G401.6 (cell line): ENCODE results near the gene BEX3.
A peak's percentile ranks its signal among the peaks of the same experiment; 100 is the strongest.
"Not testable (repeated sequence)": the region's sequence is repeated elsewhere in the genome, so short reads cannot be mapped to it uniquely, and the experiment has no call there.

Experiments
- FAIRE-seq: peaks from 2 replicates; lab custom pipeline; 2012; peaks lifted over from hg19 to GRCh38; lab: Jason Lieb, UNC

The BEX3 gene

DNA sequence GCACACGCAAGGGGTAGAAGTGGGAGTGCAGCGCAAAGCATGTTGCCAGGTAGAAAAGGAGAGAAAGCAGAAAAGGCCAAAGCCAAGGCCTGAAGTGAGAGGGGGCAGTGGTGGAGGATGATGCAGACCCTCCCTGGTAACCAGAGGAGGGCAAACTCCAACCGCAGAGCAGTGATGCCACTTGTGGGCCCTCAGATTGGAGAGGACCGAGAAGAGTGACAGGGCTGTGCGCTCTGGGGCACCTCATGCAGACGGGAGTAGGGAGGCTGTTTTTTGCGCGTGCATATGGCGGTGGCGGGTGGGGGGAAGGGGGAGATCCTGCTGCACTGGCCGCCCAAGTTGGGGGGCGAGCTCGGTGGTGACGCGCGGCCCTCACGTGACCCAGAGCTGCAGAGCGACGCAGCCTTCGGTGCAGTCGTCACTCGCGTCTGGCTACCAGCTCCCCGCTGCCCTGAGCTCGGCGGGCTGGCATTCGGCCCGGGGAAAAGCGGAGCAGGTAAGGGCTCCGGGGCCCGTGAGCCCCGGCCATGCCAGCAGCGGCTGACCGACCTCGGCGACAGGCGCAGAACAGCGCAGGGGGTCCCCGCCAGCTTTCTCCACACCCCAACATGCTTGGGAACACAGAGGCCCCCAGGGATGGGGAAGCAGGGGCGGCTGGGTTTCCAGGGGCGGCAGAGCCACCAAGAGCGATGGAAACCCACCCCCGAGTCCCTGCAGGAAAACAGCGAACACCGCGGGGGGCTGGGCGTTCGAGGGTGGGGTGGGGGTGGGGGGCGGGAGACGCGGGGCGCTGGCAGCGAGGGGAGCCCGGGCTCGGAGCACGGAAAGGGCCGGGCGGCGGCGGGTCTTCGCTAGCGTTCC lies at the start of gene BEX3:
TSS of gene BEX3 (plus strand) at position 421 of the 861 bp plus-strand sequence. CDS start 984 bp downstream, outside the sequence.
- no peak for FAIRE-seq

DNA sequence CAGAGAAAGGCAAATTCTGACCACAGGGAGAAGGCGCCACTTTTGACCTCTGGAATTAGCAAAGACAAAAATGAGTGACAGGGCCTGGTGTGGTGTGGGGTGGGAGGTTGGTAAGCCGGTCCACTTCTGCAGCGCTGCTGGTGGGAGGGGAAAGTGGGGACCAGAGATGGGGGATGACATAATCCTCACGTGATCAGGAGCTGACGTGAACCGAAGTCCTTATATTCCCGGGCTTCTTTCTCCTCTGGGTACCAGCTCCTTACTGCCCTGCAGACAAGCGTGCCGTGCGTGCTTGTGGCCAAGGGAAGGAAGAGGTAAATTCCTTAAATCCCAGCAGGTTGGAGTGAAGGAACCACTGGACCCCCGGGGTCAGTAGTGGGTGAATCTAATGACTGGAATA lies 46.3 kb upstream of the BEX3 start, which contains the start of gene TCEAL7:
TSS of gene TCEAL7 (plus strand) at position 249 of the 400 bp plus-strand sequence. CDS start 1,165 bp downstream, outside the sequence.
- no peak for FAIRE-seq

DNA sequence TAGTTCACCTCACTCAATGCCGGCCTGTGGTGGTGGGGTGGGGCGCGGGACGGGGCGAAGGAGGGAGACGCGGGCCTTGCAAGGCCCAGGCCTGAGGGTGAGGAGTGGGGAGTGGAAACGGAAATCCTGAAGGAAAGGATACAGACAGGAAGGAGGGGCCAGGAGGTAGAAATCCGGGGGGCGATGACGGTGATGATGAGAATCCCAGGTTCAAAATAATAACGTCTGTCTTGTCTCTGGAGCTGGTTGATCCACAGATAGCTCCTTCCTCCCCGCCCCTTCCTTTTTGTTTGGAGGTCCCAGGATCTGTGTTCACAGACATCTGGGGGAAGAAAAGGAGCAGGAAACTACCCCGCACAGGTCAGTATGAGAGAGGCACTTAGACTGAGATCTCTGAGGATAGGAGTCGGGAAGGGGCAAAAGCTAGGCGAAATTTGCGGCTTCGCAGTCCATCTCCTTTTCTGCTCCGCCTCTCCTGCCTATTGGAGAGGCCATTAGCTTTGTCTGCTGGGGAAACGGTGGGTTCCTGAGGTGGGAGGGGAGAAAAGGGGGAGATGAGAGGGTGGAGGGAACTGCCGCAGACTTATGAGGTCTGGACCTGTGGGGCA lies 45.6 kb upstream of the BEX3 start:
- no peak for FAIRE-seq

DNA sequence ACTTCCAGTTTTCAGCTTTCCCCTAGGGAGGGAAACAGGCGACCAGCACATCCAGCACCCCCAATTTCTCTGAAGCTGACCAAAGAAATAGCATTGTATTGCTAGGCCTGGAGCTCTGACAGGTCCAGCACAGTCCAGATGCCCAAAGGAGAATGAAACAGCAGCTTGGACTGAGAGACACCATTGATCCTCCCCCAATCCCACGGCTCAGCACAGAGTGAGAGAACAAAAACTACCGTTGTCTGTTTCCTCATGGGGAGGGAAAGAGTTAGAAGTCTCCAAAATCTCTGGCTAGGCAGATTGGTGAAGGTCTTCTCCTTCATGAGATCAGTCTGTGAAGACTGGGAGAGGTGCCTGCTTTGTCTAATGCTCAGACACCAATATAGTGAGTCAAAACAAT lies 37.7 kb upstream of the BEX3 start:
- no peak for FAIRE-seq

DNA sequence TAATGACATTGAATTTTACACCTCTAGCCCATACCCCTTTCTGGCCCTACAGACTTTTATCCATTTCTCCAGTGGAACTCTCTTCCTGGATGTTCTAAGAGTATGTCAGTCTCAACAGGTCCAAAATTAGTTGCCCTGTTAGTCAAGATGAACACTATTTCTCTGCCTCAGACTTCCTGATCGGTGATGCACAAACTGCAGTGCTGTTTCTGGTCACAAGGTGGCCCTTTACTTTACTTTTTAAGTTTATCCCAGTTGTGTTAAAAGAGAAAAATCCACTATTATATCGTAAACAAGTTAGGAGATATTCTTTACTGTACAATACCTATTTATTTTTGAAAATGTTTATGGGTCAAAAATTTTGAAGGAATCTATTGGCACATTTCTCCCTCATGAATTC lies 33.2 kb upstream of the BEX3 start:
- peak; percentile 90 for FAIRE-seq

DNA sequence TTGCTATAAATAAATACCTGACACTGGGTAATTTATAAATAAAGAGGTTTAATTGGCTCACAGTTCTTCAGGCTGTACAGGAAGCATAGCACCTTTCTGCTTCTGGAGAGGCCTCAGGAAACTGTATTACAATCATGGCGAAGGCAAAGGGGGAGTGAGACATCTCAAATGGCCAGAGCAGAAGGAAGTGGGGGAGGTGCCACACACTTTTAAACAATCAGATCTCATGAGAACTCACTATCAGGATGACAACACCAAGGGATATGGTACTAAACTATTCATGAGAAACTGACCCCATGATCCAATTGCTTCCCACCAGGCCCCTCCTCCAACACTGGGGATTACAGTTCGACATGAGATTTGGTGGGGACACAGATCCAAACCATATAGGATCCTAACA lies 31.7 kb upstream of the BEX3 start:
- FAIRE-seq: no peak

DNA sequence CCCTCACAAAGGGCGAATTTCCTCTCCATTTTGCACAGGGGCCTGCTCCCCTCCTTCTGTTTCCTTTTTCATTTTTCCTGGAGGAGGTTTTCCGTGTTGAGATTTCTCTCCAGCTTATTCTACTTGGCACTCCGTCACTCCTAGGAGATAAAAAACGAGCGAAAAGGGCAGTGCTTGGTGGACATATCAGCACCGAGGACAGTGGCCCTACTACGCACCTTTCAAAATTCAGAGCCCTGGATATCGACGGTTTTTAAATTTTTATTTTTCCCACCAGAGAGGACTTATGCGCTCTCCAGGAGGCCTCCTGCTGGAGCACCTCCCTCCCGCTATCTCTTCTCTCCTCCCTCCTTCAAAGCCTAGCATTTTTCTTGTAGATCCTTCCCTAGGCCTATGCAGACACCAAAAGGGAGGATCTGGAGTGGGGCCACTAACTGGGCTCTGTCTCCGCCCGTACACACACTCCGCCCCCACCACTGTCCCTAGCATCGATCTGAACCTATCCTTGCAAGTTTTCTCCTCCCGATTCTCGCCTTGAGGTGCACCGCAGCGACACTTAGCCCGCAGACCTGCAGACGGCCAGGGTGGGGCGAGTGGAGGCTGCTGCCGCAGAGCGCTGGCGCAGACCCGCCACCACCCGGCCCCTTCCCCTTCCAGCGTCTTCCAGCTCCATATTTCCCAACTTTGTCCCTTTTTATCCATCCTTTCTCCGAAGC lies 28.5 kb upstream of the BEX3 start:
- no peak for FAIRE-seq

DNA sequence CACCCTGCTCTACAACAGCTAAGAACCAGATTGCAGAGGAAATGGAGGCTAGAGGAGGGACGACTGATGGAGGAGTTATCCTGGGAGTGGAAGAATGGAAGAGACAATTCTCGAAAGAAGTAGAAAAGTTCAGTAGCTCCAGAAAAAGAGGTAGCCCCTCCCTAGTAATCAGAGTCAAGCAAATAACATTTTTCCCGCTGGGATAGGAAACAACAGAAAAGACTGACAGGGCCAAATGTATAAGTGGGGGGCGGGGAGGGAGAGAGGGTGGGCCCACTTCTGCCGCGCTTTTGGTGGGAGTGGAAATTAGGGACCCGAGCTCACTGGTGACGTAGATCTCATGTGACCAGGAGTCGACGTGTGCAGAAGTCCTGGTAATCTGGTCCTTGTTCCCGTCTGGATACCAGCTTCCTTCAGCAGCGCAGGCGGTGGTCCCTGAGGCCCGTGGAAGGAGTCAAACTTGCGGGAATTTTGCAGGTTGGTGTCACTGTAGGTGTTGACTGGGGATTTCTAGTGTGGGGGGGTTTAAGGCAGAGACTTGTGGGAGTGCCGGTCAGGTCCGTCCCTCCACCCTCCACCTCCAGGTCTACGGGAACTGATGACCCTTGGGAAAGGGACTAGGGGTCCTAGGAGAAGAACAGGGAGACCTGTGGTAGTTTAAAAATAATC lies 20.1 kb upstream of the BEX3 start, which contains the start of gene TCEAL9:
TSS of gene TCEAL9 (plus strand) at position 377 of the 669 bp plus-strand sequence. CDS start 1,179 bp downstream, outside the sequence.
- peak; percentile 77 for FAIRE-seq

DNA sequence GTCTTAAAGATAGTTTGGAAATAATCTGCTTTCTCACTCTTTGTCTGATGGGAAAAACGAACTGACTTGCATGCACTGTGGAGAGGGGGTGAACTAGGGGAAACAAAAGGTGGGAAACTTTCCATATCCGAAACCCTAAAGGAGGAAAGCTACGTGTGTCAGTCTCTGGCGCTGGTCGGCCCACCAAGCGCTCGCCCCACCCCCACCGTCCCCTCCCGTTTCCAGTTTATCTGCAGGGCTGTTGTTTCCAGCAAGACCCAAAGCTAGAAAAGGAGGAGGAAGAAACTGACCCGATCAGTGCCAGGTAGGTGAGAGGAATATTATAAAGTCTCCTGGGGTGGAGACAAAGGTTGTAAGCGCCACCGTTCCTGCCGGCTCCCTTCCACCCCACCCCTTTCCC lies 19.5 kb upstream of the BEX3 start:
- FAIRE-seq: no peak

DNA sequence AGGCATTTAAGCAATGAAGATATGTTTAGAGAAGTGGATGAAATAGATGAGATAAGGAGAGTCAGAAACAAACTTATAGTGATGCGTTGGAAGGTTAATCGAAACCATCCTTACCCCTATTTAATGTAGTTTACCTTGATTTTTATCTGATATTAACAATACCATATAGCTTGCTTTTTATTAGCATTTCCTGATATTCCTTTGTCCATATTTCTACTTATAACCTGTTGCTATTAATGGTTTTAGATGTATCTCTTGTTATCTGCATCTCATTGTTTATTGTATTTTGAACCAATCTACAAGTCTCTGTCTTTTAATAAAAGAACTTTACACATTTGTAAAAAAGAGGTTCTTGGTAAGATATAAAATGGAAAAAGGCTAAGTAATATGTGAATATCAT lies 18.5 kb upstream of the BEX3 start:
- FAIRE-seq: peak; percentile 17

DNA sequence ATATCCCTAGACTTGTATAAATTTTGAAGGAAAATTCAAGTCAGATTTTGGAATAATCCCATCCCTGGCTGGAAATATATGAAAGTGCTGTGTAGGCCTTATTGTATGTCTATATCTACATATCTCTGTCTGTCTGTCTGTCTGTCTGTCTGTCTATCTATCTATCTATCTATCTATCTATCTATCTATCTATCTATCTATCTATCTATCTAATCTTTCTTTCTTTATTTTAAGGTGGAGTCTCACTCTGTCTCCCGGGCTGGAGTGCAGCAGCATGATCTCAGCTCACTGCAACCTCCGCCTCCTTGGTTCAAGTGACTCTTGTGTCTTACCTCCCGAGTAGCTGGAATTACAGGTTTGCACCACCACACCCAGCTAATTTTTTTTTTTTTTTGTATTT lies 16.7 kb upstream of the BEX3 start:
- FAIRE-seq: not testable (repeated sequence)

DNA sequence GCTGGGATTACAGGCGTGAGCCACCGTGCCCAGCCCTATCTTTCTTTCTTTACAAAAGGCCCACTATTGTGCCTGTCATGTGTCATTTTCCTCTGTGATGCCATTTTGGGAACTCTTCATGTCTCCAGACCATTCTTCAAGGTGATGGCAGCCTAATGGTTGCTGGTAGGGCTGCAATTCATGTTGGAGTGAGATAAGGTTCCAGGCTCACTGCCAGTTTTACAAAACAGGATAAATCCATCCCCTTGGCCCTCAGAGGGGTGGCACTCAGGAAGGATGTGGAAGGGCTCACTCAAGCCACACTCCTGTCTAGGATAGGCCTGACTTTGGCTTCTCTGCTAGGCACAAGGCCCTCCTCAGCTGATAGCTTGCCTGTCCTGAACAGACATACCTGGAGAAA lies 16.2 kb upstream of the BEX3 start:
- no peak for FAIRE-seq

DNA sequence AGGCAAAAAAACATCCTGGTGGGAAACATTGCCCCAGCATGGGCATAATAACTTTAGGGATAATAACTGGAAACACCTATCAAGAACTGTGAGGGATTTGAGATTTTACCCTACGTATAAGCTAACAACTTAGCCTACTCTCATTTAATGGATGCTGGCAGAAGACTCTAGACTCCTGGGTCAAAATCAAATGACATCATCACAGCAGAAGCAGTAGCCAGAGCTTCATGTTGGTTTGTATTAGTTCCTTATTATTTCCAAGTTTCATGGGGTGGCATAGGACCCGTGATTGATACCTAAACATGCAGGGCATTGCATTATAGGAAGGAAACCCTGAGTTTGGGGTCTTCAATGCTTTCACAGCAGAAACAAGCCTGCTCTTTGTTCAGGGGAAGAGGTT lies 15.4 kb upstream of the BEX3 start:
- no peak for FAIRE-seq

DNA sequence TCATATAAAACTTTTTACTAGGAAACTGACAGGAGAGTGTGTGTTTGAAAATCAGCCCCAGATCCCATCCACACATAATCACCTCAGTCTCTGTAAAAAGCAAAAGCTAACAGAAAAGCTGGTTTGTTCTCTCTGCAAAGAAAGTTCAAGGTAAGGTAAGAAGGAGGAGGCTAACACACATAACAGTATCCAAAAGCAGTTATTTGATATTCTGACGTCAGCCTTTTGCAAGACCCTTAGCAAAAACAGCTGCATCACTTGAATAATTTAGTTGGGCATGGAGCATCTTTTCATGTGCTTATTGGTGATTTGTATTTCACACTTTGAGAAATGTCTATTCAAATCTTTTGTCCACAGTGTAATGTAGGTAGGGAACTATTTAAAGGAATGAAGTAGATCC lies 14.5 kb upstream of the BEX3 start:
- FAIRE-seq: no peak

DNA sequence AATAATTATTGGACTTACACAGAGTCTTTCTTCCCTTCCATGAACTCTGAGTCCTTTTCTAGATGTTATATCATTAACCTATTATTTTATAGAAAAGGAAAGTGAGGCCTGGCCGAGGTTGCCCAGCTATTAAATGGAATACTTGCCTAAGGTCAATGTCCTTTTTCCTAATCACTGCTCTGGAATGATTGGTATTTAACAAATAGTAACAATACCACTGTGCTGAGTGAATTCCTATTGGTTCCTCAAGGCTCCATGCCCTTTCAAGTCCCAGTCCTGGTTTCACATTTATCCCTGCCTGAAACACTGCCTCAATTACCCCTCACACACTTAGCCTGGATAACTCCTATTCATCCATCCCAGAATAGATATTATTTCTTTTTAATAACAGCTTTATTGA lies 13.9 kb upstream of the BEX3 start:
- FAIRE-seq: peak; percentile 96

DNA sequence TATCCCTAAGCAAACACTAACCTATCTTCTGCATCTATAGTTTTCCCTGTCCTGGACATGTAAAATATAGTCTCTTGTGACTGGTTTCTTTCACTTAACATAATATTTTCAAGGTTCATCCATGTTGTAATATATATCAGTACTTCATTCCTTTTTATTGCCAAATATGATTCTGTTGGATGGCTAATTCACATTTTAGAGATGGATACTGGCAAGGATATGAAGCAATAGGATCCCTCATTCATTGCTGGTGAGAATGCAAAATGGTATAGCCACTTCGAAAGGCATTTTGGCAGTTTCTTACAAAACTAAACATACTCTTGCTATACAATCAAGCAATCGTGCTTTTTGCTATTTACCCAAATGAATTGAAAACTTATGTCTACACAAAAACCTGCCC lies 13.3 kb upstream of the BEX3 start:
- no peak for FAIRE-seq

DNA sequence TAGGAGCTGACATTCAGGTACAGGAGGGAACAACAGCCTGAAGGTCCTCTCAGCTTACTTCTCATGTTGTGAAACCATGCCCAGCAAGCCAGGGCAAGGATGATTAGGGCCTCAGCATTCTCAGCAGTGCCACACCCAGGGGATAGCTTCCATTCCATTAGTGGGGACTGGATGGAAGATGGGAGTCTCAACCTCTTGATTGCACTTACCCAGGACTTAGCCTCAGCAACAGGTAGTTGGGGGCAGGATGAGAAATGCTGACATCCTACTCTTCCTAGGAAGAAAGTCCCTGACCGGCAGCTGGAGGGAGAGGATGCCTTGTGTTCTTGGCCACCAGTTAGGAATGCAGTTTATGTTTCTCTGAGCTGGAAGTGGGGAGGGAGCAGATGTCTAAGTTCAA lies 8.8 kb upstream of the BEX3 start:
- no peak for FAIRE-seq

DNA sequence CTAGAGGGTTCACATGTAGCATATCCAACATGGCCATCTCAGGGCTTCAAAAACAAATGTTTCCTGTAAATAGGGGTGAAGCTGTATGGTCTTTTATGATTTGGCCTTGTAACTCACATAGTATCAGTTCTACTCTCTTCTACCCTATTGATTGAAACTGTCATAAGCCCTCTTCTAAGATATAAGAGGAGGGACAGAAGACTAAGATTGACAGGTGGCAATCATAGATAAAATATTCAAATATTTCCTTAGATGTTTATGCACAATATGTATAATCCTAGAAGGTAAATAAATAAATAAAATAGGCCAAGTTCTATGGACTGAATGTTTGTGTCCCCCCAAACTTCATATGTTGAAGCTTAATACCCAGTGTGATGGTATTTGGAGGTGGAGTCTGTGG lies 6.9 kb upstream of the BEX3 start:
- no peak for FAIRE-seq

DNA sequence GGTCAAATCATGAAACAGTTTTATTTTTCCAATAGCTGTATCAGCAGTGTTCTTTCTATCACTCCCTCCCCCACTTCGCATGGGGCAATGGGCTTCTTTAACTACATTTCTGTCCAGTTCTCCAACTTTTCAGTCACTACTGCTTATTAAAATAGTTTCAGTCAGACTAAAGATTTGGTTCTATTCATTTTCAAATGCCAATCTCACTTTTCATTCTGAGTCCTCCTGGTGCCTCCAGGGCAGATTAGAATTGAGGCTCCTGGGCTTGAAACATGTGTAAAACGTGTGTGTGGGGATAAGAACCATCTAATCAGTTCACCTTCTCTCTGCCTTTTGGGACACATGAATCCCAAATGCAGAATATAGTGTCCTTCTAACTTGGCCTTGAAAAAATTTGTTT lies 3.5 kb upstream of the BEX3 start:
- no peak for FAIRE-seq

DNA sequence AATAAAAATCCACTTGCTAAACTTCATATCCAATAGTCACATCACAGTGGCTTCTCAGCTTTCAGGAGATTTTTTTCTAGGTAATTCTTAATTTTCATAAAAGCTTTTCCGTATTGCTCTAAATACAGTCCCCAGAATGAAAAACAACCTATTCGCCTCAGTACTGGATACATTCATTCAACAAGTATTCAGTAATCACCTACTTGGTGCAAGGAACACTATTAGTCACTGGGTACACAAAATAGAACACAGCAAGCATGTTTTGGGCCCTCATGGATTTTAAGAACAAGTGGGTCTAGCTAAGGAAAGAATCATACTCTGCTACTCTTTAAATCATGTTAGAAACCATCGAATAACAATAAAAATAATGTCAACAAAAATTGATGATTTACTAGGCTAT lies 2.8 kb upstream of the BEX3 start:
- no peak for FAIRE-seq

DNA sequence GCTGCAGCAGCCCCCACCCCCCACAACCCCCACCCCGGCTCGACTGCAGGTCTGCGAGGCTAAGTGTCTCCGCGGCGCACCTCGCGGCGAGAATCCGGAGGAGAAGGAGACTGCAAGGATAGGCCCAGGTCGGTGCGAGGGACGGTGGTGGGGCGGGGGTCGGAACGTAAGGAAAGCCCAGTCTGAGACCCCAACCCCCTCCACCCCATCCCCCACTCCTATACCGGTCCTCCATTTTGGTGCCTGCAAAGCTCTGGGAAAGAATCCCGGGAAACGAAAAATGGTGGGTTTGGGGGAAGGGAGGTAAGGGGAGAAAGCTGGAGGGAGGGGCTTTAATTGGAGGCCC lies 614 bp downstream of the BEX3 start:
- FAIRE-seq: no peak

DNA sequence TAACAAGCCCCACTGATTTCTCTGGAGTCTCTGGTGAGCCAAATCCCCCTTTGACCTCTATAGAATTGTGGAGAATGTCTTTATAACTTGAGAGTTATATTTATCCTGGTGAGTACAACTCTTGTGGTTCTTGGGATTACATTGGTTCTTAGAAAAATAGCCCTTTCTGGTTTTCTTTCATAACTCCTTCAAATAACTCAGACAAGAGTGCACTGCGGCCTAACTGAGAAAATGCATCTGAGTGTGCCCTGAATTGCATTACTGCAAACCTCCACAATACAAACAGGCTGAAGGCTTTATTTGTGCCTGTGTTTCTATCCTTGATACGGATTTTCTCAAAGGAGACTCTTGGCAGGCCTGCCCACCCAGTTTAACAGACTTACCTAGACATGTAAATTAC lies 2.7 kb downstream of the BEX3 start:
- FAIRE-seq: no peak

DNA sequence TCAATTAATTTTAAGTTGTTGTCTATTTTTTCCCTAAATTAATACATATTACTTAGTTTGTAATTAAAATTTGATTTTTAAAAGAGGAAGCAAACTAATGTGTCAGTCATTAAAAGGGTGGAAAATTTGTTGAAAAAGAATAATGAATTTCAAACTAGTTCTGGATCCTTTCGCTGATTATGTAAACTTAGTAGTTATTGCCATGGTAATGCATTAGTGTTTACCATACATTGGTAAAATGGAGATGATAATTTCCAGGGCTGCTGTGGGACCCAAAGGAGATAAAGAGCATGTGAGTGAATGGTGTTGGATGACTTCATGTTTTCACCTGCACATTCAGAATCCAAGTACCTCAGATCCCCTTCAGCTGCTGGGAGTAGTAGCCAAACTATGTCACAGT lies 6.5 kb downstream of the BEX3 start:
- peak; percentile 78 for FAIRE-seq
